HepG2 (cell line): ENCODE data around the gene OR10AD1.

Experiments
- MYC ChIP-seq: sonication (generic); formaldehyde crosslinking; IDR thresholded peaks from 2 replicates; pipeline ENCODE4 v1.9.0; 2021; ENCODE audit warnings: missing genetic modification reagents, borderline replicate concordance
- ZMYM2 ChIP-seq: sonication (generic); formaldehyde crosslinking; IDR thresholded peaks from 2 replicates; pipeline ENCODE4 v1.8.0; 2022; ENCODE audit warnings: mild to moderate bottlenecking, missing genetic modification reagents
- TF ChIP-seq, protein P1 (sequence below), 2 experiments: sonication (generic) in 1 of 2; formaldehyde crosslinking in 1 of 2; IDR thresholded peaks; 2 replicates each; pipeline versions ENCODE4 v1.4.0 to v1.6.1; 2016 to 2020; ENCODE audit warnings: borderline replicate concordance in 1 of 2, low read depth in 1 of 2, mild to moderate bottlenecking in 1 of 2, missing genetic modification reagents in 1 of 2

DNA sequence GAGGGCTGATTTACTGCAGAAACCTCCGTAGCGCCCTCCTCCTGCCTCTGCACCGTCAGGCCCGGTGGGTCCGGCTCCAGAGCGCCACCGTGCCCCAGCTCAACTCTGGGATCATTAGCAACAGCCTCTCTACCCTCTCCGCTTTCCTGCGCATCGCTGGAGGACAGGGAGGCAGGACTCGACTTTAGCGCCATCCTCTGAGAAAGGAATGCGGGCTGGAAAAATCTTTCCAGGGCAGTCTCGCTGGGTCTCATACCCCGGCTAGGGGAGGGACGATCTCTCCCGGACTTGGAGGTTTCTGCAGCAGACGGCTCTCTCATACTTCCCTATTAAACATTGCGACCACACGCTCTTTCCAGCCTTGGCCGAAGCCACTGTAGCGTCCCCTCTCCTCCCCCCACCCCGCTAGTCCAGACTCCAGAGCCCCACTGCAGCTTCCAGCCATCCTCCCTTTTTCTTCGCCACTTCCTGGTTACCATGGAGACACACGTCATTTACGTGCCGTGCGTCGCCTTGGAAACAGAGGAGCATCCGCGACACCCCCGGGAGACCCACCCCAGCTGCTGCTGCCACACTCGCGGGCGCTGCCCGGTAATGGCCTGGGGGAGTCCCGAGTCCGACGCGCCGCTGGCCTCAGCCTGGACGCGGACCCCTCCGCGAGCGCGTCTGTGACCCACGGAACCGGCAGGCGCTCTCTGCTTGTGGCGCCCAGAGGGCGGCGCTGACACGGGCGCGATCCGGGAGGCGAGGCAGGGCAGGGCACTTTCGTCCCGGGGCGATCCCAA, 19.8 kb downstream of the OR10AD1 start, which contains the start of gene CCDC184:
- TF ChIP-seq, protein P1, sequence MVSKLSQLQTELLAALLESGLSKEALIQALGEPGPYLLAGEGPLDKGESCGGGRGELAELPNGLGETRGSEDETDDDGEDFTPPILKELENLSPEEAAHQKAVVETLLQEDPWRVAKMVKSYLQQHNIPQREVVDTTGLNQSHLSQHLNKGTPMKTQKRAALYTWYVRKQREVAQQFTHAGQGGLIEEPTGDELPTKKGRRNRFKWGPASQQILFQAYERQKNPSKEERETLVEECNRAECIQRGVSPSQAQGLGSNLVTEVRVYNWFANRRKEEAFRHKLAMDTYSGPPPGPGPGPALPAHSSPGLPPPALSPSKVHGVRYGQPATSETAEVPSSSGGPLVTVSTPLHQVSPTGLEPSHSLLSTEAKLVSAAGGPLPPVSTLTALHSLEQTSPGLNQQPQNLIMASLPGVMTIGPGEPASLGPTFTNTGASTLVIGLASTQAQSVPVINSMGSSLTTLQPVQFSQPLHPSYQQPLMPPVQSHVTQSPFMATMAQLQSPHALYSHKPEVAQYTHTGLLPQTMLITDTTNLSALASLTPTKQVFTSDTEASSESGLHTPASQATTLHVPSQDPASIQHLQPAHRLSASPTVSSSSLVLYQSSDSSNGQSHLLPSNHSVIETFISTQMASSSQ (IDR thresholded peaks at IDR 0.05; ENCODE audit: low read depth), result no peak
- TF ChIP-seq, protein P1 (CRISPR knock-in tag; IDR thresholded peaks at IDR 0.05; ENCODE audit: borderline replicate concordance), result no peak
- no peak for TF ChIP-seq ZMYM2
- no peak for TF ChIP-seq MYC
